ENCODE measurements around the gene F2RL1. TPM values are rescaled to one million over a fixed set of nuclear protein-coding genes. Genes with fewer than 3 reads are reported as not detected.

F2RL1 gene
- total RNA-seq, 1 experiment from 2014 or later, result 37.3 TPM

DNA sequence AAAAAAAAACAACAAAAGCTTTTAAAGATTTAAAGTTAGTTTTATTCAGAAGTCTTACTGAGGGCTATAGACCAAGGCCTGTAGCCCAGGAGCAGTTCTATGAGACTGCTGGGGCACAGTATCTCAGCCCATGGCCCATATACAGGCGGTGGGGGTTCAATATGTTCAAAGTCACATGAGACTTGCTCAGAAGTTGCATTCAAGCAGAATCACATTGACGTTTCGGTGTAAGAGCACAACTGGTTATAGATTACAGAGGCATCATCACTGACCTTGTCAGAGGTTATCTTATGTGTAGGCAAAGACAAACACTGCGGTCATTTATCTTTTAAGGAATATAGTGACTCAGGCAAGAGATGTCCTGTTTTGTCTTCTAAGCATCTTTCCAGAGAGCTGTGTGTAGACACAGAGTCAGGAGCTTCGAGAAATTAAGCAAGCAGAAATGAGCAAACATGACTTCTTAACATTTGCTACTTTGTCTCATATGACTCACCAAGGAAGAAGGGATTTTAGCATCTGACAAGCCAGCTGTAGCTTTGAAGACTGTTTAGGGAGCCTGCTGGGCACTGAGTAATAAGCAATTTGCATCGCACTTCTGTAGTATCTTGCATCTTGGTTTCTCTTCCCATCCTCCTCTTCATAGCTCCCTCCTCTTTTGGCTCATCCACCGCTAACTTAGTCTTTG lies 12.9 kb upstream of the F2RL1 start:
- ChIA-PET CTCF (interaction anchor here (1.0 to 3.7 kb wide), 5 partner anchors 12 to 31 kb away, joined by 4 to 34 read pairs (median 7); partner anchors contain the start of gene F2RL1), POLR2A (interaction anchor here (0.5 to 4.7 kb wide), 8 partner anchors 14 to 1132 kb away, joined by 3 to 73 read pairs (median 4); partner anchors contain the start of gene F2RL1)
- ATAC-seq (no peak), DNase-seq (ENCODE audit: low spot score) (no peak)
- Mint-ChIP-seq H3K4me1 (peaks cover 64% of the 10 kb centered on the region), H3K36me3 (peaks cover 7% of the 10 kb centered on the region), H3K9me3 (peaks cover 13% of the 10 kb centered on the region), H3K27ac (peak overlapping the region; percentile 98), H3K4me3 (peak overlapping the region; percentile 55), H3K27me3 (ENCODE audit: low read depth) (peaks cover 4% of the 10 kb centered on the region; the same call in 1 of the 2 replicates)
- TF ChIP-seq MAX (CRISPR knock-in tag; IDR thresholded peaks at IDR 0.05) (0 out of 2 replicates have a peak, but pooled peaks have one; percentile 25), ZNF232 (CRISPR knock-in tag; IDR thresholded peaks at IDR 0.05) (no peak)

DNA sequence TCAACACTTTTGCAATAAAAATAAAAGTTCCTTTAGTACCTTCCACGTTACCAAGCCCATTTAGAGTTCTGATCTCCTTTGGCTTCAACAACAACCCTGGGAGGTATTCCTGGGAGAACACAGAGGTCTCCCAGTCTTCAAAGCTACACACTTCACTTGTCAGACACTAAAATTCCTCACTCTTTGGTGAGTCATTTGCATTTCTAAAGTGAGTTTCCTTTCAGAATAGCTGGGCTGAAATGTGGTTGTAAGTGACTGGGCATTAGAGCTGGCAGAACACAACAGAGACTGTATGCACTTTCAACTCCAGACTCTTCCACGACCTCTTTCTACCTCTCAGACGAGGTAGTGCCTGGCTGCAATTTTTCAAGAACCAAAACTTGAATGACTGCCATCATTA lies 11.5 kb upstream of the F2RL1 start:
- Mint-ChIP-seq H3K27me3 (ENCODE audit: low read depth) (peaks cover 8% of the 10 kb centered on the region; the same call in 1 of the 2 replicates), H3K9me3 (peaks cover 16% of the 10 kb centered on the region), H3K4me3 (peak overlapping the region; percentile 60), H3K27ac (peak overlapping the region; percentile 99), H3K36me3 (peaks cover 18% of the 10 kb centered on the region), H3K4me1 (peaks cover 55% of the 10 kb centered on the region)
- peak; percentile 25 for ATAC-seq
- ChIA-PET CTCF (interaction anchor here (0.8 to 3.7 kb wide), 8 partner anchors 10 to 147 kb away, joined by 3 to 34 read pairs (median 4); partner anchors contain the start of gene F2RL1), POLR2A (interaction anchor here (0.6 to 4.7 kb wide), 6 partner anchors 12 to 526 kb away, joined by 3 to 73 read pairs (median 4); partner anchors contain the start of gene F2RL1)
- TF ChIP-seq, protein P1, sequence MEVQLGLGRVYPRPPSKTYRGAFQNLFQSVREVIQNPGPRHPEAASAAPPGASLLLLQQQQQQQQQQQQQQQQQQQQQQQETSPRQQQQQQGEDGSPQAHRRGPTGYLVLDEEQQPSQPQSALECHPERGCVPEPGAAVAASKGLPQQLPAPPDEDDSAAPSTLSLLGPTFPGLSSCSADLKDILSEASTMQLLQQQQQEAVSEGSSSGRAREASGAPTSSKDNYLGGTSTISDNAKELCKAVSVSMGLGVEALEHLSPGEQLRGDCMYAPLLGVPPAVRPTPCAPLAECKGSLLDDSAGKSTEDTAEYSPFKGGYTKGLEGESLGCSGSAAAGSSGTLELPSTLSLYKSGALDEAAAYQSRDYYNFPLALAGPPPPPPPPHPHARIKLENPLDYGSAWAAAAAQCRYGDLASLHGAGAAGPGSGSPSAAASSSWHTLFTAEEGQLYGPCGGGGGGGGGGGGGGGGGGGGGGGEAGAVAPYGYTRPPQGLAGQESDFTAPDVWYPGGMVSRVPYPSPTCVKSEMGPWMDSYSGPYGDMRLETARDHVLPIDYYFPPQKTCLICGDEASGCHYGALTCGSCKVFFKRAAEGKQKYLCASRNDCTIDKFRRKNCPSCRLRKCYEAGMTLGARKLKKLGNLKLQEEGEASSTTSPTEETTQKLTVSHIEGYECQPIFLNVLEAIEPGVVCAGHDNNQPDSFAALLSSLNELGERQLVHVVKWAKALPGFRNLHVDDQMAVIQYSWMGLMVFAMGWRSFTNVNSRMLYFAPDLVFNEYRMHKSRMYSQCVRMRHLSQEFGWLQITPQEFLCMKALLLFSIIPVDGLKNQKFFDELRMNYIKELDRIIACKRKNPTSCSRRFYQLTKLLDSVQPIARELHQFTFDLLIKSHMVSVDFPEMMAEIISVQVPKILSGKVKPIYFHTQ (CRISPR knock-in tag; IDR thresholded peaks at IDR 0.05), result no peak
- TF ChIP-seq, protein P2, sequence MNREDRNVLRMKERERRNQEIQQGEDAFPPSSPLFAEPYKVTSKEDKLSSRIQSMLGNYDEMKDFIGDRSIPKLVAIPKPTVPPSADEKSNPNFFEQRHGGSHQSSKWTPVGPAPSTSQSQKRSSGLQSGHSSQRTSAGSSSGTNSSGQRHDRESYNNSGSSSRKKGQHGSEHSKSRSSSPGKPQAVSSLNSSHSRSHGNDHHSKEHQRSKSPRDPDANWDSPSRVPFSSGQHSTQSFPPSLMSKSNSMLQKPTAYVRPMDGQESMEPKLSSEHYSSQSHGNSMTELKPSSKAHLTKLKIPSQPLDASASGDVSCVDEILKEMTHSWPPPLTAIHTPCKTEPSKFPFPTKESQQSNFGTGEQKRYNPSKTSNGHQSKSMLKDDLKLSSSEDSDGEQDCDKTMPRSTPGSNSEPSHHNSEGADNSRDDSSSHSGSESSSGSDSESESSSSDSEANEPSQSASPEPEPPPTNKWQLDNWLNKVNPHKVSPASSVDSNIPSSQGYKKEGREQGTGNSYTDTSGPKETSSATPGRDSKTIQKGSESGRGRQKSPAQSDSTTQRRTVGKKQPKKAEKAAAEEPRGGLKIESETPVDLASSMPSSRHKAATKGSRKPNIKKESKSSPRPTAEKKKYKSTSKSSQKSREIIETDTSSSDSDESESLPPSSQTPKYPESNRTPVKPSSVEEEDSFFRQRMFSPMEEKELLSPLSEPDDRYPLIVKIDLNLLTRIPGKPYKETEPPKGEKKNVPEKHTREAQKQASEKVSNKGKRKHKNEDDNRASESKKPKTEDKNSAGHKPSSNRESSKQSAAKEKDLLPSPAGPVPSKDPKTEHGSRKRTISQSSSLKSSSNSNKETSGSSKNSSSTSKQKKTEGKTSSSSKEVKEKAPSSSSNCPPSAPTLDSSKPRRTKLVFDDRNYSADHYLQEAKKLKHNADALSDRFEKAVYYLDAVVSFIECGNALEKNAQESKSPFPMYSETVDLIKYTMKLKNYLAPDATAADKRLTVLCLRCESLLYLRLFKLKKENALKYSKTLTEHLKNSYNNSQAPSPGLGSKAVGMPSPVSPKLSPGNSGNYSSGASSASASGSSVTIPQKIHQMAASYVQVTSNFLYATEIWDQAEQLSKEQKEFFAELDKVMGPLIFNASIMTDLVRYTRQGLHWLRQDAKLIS (CRISPR knock-in tag; IDR thresholded peaks at IDR 0.05; ENCODE audit: borderline replicate concordance), result no peak
- TF ChIP-seq PRDM15 (CRISPR knock-in tag; IDR thresholded peaks at IDR 0.05), result no peak
- no peak for TF ChIP-seq FOXJ3 (CRISPR knock-in tag; IDR thresholded peaks at IDR 0.05; ENCODE audit: borderline replicate concordance)
- no peak for TF ChIP-seq TCF7 (CRISPR knock-in tag; IDR thresholded peaks at IDR 0.05; ENCODE audit: low read depth)
- TF ChIP-seq MAX (CRISPR knock-in tag; IDR thresholded peaks at IDR 0.05), result no peak
- TF ChIP-seq NFATC4 (CRISPR knock-in tag; IDR thresholded peaks at IDR 0.05), result no peak
- TF ChIP-seq, protein P3, sequence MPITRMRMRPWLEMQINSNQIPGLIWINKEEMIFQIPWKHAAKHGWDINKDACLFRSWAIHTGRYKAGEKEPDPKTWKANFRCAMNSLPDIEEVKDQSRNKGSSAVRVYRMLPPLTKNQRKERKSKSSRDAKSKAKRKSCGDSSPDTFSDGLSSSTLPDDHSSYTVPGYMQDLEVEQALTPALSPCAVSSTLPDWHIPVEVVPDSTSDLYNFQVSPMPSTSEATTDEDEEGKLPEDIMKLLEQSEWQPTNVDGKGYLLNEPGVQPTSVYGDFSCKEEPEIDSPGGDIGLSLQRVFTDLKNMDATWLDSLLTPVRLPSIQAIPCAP (CRISPR knock-in tag; IDR thresholded peaks at IDR 0.05), result no peak
- TF ChIP-seq USF1 (CRISPR knock-in tag; IDR thresholded peaks at IDR 0.05), result no peak
- TF ChIP-seq ELF4 (CRISPR knock-in tag; IDR thresholded peaks at IDR 0.05; ENCODE audit: low read depth), result no peak
- TF ChIP-seq ZNF219 (CRISPR knock-in tag; IDR thresholded peaks at IDR 0.05; ENCODE audit: borderline replicate concordance), result no peak
- TF ChIP-seq MYBL2 (CRISPR knock-in tag; IDR thresholded peaks at IDR 0.05), result no peak
- TF ChIP-seq ZNF416 (CRISPR knock-in tag; IDR thresholded peaks at IDR 0.05), result no peak
- no peak for TF ChIP-seq RORB (CRISPR knock-in tag; IDR thresholded peaks at IDR 0.05)
- TF ChIP-seq, protein P4, sequence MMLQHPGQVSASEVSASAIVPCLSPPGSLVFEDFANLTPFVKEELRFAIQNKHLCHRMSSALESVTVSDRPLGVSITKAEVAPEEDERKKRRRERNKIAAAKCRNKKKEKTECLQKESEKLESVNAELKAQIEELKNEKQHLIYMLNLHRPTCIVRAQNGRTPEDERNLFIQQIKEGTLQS (CRISPR knock-in tag; conservative IDR thresholded peaks at IDR 0.05), result no peak
- no peak for TF ChIP-seq MXD4 (CRISPR knock-in tag; IDR thresholded peaks at IDR 0.05; ENCODE audit: borderline replicate concordance)
- no peak for DNase-seq (ENCODE audit: low spot score)
